Common myeloid progenitor, CD34-positive (primary cell): Measurements from ENCODE around the gene PMCH. TPM values are rescaled to one million over a fixed set of nuclear protein-coding genes. Genes with fewer than 3 reads are reported as not detected.
"Not testable (repeated sequence)": the region's sequence is repeated elsewhere in the genome, so short reads cannot be mapped to it uniquely, and the experiment has no call there.

ENCODE experiments used
- CTCF ChIA-PET: fragments of 350-600 bp; sonication (Branson Sonifier 250); formaldehyde crosslinking; loops from one replicate; lab custom pipeline; 2021; ENCODE audit warnings: antibody characterized with exemption; lab: Charles Lee
- POLR2A ChIA-PET: fragments of 350-600 bp; sonication (Branson Sonifier 250); formaldehyde crosslinking; loops from one replicate; lab custom pipeline; 2021; ENCODE audit warnings: antibody characterized with exemption; lab: Charles Lee
- DNase-seq, 3 donors: peaks; one replicate each; pipeline versions ENCODE4 v3.0.0 to v3.0.0-alpha.2; 2013
- H3K27ac ChIP-seq, 2 experiments: 1 replicate in 1 of 2; 2 replicates in 1 of 2; pipeline ENCODE4 v1.7.0; 2013; ENCODE audit warnings: inconsistent platforms in 2 of 2, low read length in 2 of 2, mild to moderate bottlenecking in 2 of 2, low read depth in 1 of 2, moderate library complexity in 1 of 2; ENCODE audit not compliant: severe bottlenecking in 2 of 2, insufficient read depth in 1 of 2, poor library complexity in 1 of 2
- H3K27me3 ChIP-seq, 5 experiments: replicated peaks in 2 of 5; 1 replicate in 3 of 5; 2 replicates in 2 of 5; pipeline versions ENCODE4 v1.6.1 to v1.7.0; 2013; ENCODE audit warnings: low read length in 4 of 5, mild to moderate bottlenecking in 2 of 5, moderate library complexity in 2 of 5, inconsistent platforms in 1 of 5; ENCODE audit not compliant: insufficient read depth in 5 of 5, control insufficient read depth in 4 of 5
- H3K36me3 ChIP-seq, 4 experiments: 1 replicate in 2 of 4; 2 replicates in 2 of 4; pipeline versions ENCODE4 v1.6.1 to v1.7.0; 2013; ENCODE audit warnings: low read length in 3 of 4, control low read depth in 1 of 4, mild to moderate bottlenecking in 1 of 4; ENCODE audit not compliant: control insufficient read depth in 4 of 4, insufficient read depth in 4 of 4
- H3K4me1 ChIP-seq, 4 experiments: 1 replicate in 3 of 4; 2 replicates in 1 of 4; pipeline versions ENCODE4 v1.6.1 to v1.7.1; 2013; ENCODE audit warnings: low read length in 3 of 4, mild to moderate bottlenecking in 3 of 4, control low read depth in 1 of 4, inconsistent platforms in 1 of 4, moderate library complexity in 1 of 4; ENCODE audit not compliant: control insufficient read depth in 4 of 4, insufficient read depth in 4 of 4; ENCODE audit errors: control extremely low read depth in 1 of 4
- H3K4me3 ChIP-seq, 7 experiments: 1 replicate in 4 of 7; 2 replicates in 3 of 7; pipeline versions ENCODE4 v1.5.1 to v1.7.0; 2013; ENCODE audit warnings: mild to moderate bottlenecking in 7 of 7, low read length in 6 of 7, moderate library complexity in 6 of 7, inconsistent platforms in 2 of 7, low read depth in 2 of 7, control low read depth in 1 of 7; ENCODE audit not compliant: insufficient read depth in 4 of 7, control insufficient read depth in 1 of 7; ENCODE audit errors: extremely low read depth in 1 of 7
- H3K9me3 ChIP-seq, 5 experiments: 1 replicate in 4 of 5; 2 replicates in 1 of 5; pipeline versions ENCODE4 v1.6.1 to v1.7.1; 2013; ENCODE audit warnings: low read length in 4 of 5, mild to moderate bottlenecking in 2 of 5, inconsistent platforms in 1 of 5, low read depth in 1 of 5, moderate library complexity in 1 of 5; ENCODE audit not compliant: control insufficient read depth in 4 of 5, insufficient read depth in 2 of 5; ENCODE audit errors: control extremely low read depth in 1 of 5
- WGBS: methylation state at CpG from one replicate; pipeline ENCODE4 v1.1.5; 2013; ENCODE audit not compliant: insufficient coverage; 5-methylcytosine and 5-hydroxymethylcytosine counted together
- polyA plus RNA-seq: library from polyadenylated mRNA; unstranded; fragments of 120-200 nt; gene quantifications from one replicate; pipeline ENCODE4 v1.2.1, GENCODE V29; 2013

The PMCH gene, protein sequence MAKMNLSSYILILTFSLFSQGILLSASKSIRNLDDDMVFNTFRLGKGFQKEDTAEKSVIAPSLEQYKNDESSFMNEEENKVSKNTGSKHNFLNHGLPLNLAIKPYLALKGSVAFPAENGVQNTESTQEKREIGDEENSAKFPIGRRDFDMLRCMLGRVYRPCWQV
- not detected for polyA plus RNA-seq

DNA sequence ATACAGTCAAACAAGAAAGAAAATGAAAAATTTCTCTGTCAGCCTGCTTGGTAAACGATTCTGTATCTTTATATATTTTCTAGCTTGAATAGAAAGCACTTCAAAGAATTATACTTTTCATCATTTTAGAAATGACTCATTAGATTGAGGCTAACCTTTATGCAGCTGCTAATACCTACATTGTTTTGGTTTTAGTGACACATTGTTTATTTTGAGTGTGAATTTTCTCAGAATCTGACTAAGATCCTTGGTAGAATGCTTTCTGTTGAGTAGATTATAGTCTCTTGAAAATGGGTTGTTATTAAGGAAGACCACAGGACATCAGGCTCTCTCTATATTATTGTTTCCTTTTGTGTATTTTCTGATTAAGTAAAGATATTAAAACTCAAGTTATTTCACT is at the start of gene PMCH:
PMCH (minus strand) TSS at position 45 of the 400 bp plus-strand sequence. CDS start 63 bp downstream, outside the sequence.
- Histone ChIP-seq H3K4me1 (peaks cover 0 to 6% (median 0%) of the 10 kb centered on the region in 4 experiments), H3K4me3 (no peak within 1 kb of the TSS), H3K36me3 (peaks cover 0 to 3% (median under 1%) of the 10 kb centered on the region in 4 experiments), H3K27ac (no peak within 1 kb of the TSS), H3K27me3 (no peaks in the 10 kb centered on the region), H3K9me3 (no peaks in the 10 kb centered on the region)
- DNase-seq, result no peak
- CTCF ChIA-PET, result no interaction called here
- no CpG with 5 or more reads among the region's 1 CpG for WGBS
- POLR2A ChIA-PET, result no interaction called here

- H3K36me3 ChIP-seq, H3K27me3 ChIP-seq, H3K9me3 ChIP-seq, DNase-seq, H3K4me3 ChIP-seq, POLR2A ChIA-PET, H3K4me1 ChIP-seq, H3K27ac ChIP-seq, CTCF ChIA-PET: not testable (repeated sequence)
- WGBS, result 100% methylated on average over 1 of the region's 2 CpGs
These were observed 43.2 kb upstream of the PMCH start for GRCh38 chr12:102240859-102241258.

DNA sequence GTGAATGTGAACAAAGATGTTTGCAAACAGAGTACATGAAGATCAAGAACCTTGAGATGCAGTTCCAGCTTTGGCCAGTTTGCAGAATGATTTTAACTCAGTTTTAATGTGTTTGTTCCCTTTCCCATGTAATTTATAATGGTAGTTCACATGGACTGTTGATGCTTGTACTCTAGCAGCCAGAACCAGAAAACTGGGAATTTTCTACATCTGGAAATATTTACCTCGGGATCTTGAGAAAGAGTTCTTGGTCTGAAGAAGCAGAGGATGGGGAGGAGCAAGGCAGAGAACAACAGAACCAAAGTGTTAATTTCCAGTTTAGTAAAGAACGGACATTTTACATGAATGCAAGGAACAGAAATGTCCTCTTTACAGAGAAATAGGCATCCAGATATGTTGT is 37.0 kb upstream of the PMCH start:
- 100% methylated on average over 2 of the region's 2 CpGs for WGBS

DNA sequence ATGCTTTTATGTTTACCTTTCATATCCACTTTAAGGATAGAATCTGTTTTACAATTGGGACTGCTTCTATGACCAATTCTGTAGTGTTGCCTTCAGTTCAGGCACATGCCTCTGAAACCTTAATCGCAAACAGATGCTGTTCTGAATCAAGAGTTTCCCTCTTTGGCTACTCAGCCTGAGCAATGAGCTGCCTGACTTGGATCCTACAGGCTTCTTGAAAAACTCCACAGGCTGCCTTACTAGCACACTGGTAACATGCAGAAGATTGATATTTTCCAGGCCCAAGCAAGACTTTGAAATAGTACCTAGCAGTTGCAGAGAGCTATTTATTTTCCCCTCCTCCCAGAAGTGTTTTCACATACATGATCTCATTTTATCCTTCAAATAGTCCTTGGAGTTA is 34.8 kb upstream of the PMCH start:
- Histone ChIP-seq H3K4me1 (no peaks in the 10 kb centered on the region), H3K9me3 (no peaks in the 10 kb centered on the region)
- CTCF ChIA-PET, result interaction anchor here (0.7 kb wide), 1 partner anchor 8 kb away, joined by 3 read pairs; no protein-coding TSS in a partner anchor

More for the DNA sequence above, 37.0 kb upstream of the PMCH start:
- ChIA-PET CTCF (no interaction called here), POLR2A (no interaction called here)
- DNase-seq, result no peak
- Histone ChIP-seq H3K36me3 (no peaks in the 10 kb centered on the region), H3K9me3 (no peaks in the 10 kb centered on the region), H3K4me3 (no peak overlapping the region), H3K4me1 (no peaks in the 10 kb centered on the region), H3K27ac (no peak overlapping the region), H3K27me3 (peaks cover 0 to 2% (median 0%) of the 10 kb centered on the region in 5 experiments)

GRCh38 chr12:102232036-102232435 is 34.4 kb upstream of the PMCH start:
- POLR2A ChIA-PET, result no interaction called here
- no peaks in the 10 kb centered on the region for H3K36me3 ChIP-seq
- no peaks in the 10 kb centered on the region for H3K9me3 ChIP-seq
- no peak overlapping the region for H3K4me3 ChIP-seq
- H3K27me3 ChIP-seq, result peaks cover 0 to 2% (median 0%) of the 10 kb centered on the region in 5 experiments
- no peaks in the 10 kb centered on the region for H3K4me1 ChIP-seq
- DNase-seq, result no peak
- CTCF ChIA-PET, result interaction anchor here (0.7 kb wide), 1 partner anchor 7 kb away, joined by 3 read pairs; no protein-coding TSS in a partner anchor
- H3K27ac ChIP-seq, result no peak overlapping the region

More for the DNA sequence above, 34.8 kb upstream of the PMCH start:
- peaks cover 0 to 2% (median 0%) of the 10 kb centered on the region in 5 experiments for H3K27me3 ChIP-seq
- H3K36me3 ChIP-seq, result no peaks in the 10 kb centered on the region
- WGBS, result 100% methylated on average over 1 of the region's 1 CpG
- H3K4me3 ChIP-seq, result no peak overlapping the region
- no peak for DNase-seq
- H3K27ac ChIP-seq, result no peak overlapping the region
- POLR2A ChIA-PET, result no interaction called here

DNA sequence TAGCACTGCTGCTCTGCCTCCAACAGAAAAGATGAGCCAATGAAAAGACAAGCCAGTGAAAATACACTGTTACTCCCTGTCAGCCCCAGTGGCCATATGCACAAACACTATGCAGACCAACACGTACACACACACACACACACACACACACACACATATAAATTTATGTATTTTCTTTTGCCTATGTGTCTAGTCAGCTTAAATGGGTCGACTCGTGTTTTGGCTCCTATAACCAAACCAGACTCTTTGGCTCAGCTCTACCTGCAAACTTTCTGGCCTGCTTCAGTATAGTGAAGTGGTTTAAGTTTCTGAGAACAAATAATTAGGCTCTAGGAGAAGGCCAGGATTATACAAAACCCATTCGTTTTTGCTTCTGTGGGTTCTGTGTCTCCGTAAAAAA is 30.3 kb upstream of the PMCH start:
- DNase-seq, result no peak
- H3K36me3 ChIP-seq, result no peaks in the 10 kb centered on the region
- WGBS, result no CpG with 5 or more reads among the region's 5 CpGs
- POLR2A ChIA-PET, result no interaction called here
- no peak overlapping the region for H3K27ac ChIP-seq
- H3K9me3 ChIP-seq, result no peaks in the 10 kb centered on the region
- CTCF ChIA-PET, result no interaction called here
- no peaks in the 10 kb centered on the region for H3K4me1 ChIP-seq
- peaks cover 0 to 2% (median 0%) of the 10 kb centered on the region in 5 experiments for H3K27me3 ChIP-seq
- H3K4me3 ChIP-seq, result no peak overlapping the region

GRCh38 chr12:102220736-102221135 is 23.1 kb upstream of the PMCH start:
- no peaks in the 10 kb centered on the region for H3K4me1 ChIP-seq

More at GRCh38 chr12:102220736-102221135, 23.1 kb upstream of the PMCH start:
- H3K27ac ChIP-seq, result no peak overlapping the region
- DNase-seq, result no peak
- H3K36me3 ChIP-seq, result no peaks in the 10 kb centered on the region
- ChIA-PET POLR2A (no interaction called here), CTCF (no interaction called here)
- H3K9me3 ChIP-seq, result no peaks in the 10 kb centered on the region
- H3K4me3 ChIP-seq, result no peak overlapping the region
- no peaks in the 10 kb centered on the region for H3K27me3 ChIP-seq
